Measurements from ENCODE around the gene NDUFC1. TPM values are rescaled to one million over a fixed set of nuclear protein-coding genes. Genes with fewer than 3 reads are reported as not detected.

The NDUFC1 gene
- total RNA-seq, 2 donors from 2014 or later = 42.8 to 49.0 TPM

GRCh38 chr4:139301113-139301820 is 1.0 kb downstream of the NDUFC1 start, which contains the start of gene NAA15:
TSS of gene NAA15 (plus strand) at chr4:139301505. CDS start at chr4:139301778, 273 bp downstream.
- intact Hi-C loops (cut with DNase I) = no loop called here
- DNase-seq (ENCODE audit: low spot score) = peak; percentile 99

DNA sequence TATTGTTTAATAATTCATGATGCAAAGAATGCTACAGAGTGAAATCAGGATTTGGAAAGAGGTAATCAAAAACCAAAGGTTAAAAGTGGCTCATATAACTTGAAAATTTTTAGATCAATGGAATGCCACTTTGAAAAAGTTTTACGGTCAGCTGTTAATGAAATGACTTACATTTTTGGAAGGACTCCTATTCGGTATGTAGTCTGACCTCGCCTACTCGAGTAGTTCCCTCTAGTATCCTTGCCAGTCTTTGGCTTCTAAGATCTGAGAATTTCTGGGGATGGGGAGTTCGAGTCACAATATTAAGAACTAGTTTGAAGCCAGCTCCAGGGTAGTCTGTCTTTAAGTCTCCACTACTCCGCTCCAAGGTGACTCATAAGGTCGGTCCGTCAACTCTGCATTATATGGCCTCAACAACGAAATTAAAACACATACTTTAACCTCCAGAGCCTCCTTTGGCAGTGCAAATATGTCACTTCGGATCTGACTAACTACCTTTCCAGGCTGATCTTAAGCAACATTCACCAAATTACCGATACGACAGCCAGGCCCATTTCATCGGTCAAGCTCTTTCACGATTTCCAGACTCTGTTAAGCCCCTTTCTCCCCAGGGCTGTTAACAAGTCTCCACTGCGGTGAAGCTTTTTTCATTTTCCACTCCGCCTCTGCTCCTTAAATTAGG is 1.7 kb downstream of the NDUFC1 start:
- DNase-seq (ENCODE audit: low spot score) = no peak
- intact Hi-C loops (cut with DNase I) = no loop called here

- DNase-seq (ENCODE audit: low spot score) = no peak
- intact Hi-C loops (cut with DNase I) = loop anchor here (5.0 kb wide), 2 partner anchors 72 to 267 kb away; no protein-coding TSS in a partner anchor
These were observed 2.7 kb downstream of the NDUFC1 start for GRCh38 chr4:139299536-139299935.

- no peak for DNase-seq (ENCODE audit: low spot score)
- intact Hi-C loops (cut with DNase I) = loop anchor here (5.0 kb wide), 2 partner anchors 70 to 265 kb away; no protein-coding TSS in a partner anchor
These were observed 5.3 kb downstream of the NDUFC1 start for GRCh38 chr4:139297001-139297410.

DNA sequence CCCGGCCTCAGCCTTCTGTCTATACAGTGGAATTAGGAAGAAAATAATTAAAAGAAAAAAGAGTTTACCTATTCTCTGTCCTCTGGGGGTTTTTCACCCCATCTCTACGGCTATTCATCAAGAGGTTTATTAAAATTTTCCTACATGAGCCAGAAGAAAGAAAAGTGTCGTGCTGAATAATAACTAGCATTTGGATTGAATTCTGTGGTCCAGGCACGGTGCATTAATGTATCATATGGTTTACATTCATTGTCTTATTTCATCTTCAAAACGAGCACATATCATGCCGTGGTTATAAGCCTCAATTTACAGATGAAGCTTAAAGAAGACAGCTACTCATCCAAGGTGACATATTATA is 6.4 kb downstream of the NDUFC1 start:
- intact Hi-C loops (cut with DNase I) = loop anchor here (5.0 kb wide), 2 partner anchors 69 to 264 kb away; no protein-coding TSS in a partner anchor

DNA sequence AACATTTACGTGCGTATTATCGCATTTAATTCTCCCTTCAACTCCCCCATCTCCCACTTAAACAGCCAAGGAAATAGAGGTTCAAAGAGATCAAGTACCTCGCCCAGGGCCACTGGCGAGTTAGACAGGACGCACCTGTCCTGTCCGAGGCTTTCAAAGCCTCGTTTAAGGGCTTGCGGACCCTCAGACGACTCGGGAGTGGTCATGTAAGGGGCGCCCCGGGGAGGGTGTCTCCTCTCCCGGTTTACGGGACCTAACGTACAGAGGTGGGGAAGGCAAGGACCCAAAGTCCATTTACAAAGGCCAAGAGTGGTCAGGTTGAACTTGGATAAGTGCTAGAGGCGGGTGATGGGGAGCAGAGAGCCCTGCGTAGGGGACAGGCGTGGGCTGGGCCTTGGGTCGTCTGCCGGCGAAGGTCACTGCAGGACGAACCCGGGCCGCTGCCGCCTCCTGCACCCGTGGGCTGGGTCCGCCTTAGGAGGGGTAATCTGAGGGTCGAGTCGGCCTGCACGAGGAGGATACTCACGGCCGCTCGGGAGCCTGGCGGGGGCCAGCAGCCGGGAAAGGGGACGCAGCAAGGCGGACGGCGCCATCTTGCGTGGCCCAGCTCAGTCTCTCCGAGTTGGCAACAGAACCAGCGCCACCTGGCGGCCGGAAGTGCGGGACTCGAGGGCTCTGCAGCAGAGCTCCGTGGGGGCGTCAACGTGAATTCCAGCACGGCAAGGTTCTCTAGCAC is 6.9 kb downstream of the NDUFC1 start:
- intact Hi-C loops (cut with DNase I) = loop anchor here (5.0 kb wide), 2 partner anchors 68 to 263 kb away; no protein-coding TSS in a partner anchor
- peak; percentile 100 for DNase-seq (ENCODE audit: low spot score)

More for the DNA sequence above, 6.4 kb downstream of the NDUFC1 start:
- no peak for DNase-seq (ENCODE audit: low spot score)

DNA sequence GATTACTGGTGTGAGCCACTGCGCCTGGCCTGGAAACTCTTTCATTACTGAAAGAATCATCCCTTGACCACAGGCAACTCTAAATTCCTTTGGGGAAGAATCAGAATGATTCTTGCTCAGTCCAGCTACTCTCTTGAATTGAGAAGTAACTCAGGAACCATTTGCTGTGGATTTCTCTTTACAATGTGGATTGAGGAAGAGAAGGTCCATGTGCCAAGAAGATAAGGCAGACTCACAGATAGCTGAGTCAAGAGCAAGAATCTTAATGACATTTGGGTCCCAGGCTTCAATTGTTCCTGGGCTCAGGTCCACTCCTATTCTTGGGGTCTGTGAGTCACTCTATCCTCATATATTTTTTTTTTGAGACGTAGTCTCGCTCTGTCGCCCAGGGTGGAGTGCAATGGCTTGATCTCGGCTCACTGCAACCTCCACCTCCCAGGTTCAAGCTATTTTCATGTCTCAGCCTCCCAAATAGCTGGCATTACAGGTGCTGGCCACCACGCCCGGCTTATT is 16.0 kb downstream of the NDUFC1 start:
- no peak for DNase-seq (ENCODE audit: low spot score)
- intact Hi-C loops (cut with DNase I) = loop anchor here in 1 of 2 donors (10.0 kb wide), 1 partner anchor 181 kb away; no protein-coding TSS in a partner anchor

DNA sequence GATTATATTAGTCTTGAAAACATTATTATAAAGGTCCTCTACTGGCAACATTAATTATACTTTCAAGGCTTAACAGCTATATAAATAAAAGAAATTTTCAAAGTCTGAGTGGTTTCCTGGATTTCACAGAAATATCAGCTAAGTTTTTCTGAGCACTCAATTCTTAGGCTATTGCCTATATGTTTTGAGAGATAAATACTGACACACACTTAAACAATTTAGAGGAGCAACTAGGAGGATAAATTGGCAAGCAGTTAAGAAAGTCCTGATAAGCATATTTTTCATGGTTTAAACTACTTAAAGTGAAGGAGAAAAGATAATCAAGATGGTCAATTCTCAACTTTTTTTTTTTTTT is 19.6 kb downstream of the NDUFC1 start:
- DNase-seq (ENCODE audit: low spot score) = no peak
- intact Hi-C loops (cut with DNase I) = loop anchor here in 1 of 2 donors (10.0 kb wide), 1 partner anchor 178 kb away; no protein-coding TSS in a partner anchor

- no peak for DNase-seq (ENCODE audit: low spot score)
- intact Hi-C loops (cut with DNase I) = loop anchor here in 1 of 2 donors (10.0 kb wide), 1 partner anchor 177 kb away; no protein-coding TSS in a partner anchor
These were observed 20.1 kb downstream of the NDUFC1 start for GRCh38 chr4:139282065-139282720.

GRCh38 chr4:139279760-139280620 is 22.3 kb downstream of the NDUFC1 start, which contains the start of gene MGARP:
TSS of gene MGARP (minus strand) at chr4:139280225. CDS start at chr4:139280158, 67 bp downstream.
- intact Hi-C loops (cut with DNase I) = loop anchor here in 1 of 2 donors (10.0 kb wide), 1 partner anchor 175 kb away; no protein-coding TSS in a partner anchor
- DNase-seq (ENCODE audit: low spot score) = peak; percentile 84

- intact Hi-C loops (cut with DNase I) = no loop called here
- no peak for DNase-seq (ENCODE audit: low spot score)
These were observed 23.1 kb downstream of the NDUFC1 start for GRCh38 chr4:139278912-139279759.

DNA sequence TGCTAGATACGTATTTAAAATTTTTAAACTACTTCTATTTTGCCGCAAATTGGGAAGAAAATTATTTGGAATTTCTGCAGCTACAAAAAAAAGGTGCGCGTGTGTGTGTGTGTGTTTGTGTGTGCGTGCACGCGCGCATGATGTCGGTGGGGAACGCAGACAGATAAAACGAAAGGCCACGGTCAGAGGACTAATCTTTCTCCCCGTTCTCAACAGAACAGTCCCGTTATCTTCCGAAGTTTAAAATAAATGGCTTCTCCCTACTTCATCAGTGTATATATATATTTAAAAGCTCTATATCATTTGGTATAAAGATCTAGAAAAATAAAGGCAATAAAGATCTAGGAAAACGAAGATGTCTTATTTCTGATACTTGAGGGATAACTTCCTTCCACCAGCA is 23.8 kb downstream of the NDUFC1 start:
- intact Hi-C loops (cut with DNase I) = no loop called here
- no peak for DNase-seq (ENCODE audit: low spot score)

DNA sequence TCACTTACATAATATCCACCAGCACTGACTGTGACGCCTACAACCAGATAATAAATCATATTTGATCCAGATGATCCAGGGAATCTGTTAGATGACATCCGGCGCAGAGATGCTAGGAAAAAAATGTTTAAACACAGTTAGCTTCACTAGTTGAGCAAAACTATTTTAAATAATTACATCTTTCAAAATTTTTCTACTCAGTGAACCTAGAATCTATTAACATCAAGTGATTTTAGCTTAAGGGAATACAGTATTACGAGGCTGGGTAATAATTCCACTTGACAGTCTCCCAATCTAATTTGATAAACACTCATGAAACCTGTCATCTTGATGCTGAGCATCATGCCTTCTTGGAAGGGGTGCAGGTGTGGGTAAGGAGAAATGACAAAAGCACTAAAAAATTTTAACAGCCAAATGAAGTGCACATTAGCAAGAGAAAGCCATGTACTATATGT is 27.0 kb downstream of the NDUFC1 start:
- intact Hi-C loops (cut with DNase I) = no loop called here
- no peak for DNase-seq (ENCODE audit: low spot score)

GRCh38 chr4:139274790-139275189 is 27.5 kb downstream of the NDUFC1 start:
- DNase-seq (ENCODE audit: low spot score) = no peak
- intact Hi-C loops (cut with DNase I) = no loop called here

- intact Hi-C loops (cut with DNase I) = loop anchor here in 1 of 2 donors (2.0 kb wide), 1 partner anchor 55 kb away; no protein-coding TSS in a partner anchor
These were observed 28.4 kb downstream of the NDUFC1 start for GRCh38 chr4:139273835-139274234.

DNA sequence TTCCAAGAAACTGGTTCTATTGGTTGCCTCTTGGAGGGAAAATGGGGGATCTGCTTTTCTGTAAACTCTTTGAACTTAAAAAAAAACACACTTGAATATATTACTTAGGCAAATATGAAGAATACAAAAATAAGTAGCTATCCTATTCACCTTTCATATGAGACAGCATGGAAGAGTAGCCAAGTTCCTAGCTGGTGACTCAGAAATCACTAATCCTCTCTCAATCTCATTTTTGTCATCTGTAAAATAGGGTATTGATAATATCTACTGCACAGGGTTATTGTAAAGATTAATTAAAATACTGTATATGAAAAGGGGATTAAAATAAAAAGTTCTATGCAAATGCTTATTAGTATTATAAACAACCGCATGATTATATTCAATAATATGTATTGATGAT is 35.0 kb downstream of the NDUFC1 start:
- no peak for DNase-seq (ENCODE audit: low spot score)
- intact Hi-C loops (cut with DNase I) = no loop called here

More at GRCh38 chr4:139273835-139274234, 28.4 kb downstream of the NDUFC1 start:
- no peak for DNase-seq (ENCODE audit: low spot score)

All from posterior vena cava (tissue), 2 donors.